HG02840 (cell line): ENCODE results near the gene SLC25A5.
"Not testable (repeated sequence)": the region's sequence is repeated elsewhere in the genome, so short reads cannot be mapped to it uniquely, and the experiment has no call there.

Experiments used
- ATAC-seq: cut with Tn5 transposase; IDR thresholded peaks from one replicate; pipeline ENCODE4 v1.9.1; 2021; ENCODE audit warnings: mild to moderate bottlenecking, moderate library complexity, moderate number of reproducible peaks; ENCODE audit not compliant: unreplicated experiment, low FRiP score

Gene SLC25A5

DNA sequence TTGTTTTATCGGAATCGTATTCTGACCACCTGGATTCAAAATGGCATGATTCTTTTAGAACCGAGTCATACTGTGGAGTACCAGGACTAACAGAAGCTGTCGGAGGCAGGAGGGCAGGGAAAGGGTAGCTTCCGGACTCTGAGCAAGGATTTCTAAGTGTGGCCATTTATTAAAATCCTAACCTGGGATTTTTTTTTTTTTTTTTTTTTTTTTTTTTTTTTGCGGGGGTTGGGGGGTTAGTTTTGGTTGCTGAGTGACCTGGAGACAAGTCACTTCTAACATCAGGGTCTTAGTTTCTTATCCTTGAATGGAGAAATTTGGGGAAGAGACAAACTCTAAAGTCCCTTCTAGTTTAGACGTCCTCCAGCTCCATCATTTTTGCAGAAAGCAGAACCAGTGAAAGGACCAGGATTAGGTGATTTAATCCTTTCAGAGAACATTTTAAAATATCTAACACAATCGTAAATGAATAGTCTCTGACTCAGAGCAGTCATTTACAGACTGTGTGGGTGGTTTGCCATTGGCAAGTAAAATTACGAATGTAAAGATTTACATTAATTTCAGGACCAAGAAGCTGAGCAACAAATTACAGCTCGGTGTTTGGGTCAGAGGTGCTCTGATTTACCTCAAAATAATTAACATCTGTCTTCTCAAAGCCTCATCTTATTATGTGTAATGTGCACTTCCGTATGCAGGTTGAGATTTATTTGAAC is 7.3 kb downstream of the SLC25A5 start:
- no peak for ATAC-seq

DNA sequence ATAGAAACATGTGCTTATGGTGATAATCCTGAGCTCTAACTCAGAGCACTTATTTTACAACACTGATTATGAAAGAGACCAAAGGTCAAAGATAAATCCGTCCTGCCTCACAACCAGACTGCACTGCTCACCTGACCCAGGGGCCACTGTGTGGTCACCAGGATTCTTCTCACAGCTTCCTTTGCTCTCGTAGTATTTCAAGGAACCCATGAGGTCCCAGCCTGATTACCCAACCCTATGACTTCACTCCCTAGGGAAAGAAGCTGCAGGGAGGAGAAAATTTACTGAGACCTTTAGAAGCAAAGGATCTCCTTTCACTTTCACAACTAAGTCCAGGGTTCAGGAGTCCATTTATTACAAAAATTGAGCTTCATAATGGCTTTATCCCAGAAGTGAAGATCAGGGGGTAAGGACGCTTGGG is 9.6 kb downstream of the SLC25A5 start:
- no peak for ATAC-seq

DNA sequence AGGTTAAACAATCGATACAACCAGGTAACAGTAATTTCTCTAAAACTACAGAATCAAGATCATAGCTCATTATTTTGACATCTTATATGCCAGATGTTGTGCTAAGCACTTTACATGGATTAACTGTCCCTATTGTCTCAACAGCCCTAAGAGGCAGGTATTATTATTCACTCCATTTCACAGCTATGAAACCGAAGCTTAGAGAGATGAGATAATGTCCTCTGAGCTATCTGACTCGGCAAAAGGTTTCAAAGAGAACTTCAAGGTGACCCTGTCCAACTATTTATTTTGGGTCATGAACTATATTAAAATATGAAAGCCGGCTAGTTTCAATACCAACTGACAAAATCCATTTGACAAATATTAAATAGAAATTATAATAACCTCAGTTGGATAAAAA is 10.3 kb downstream of the SLC25A5 start:
- no peak for ATAC-seq

DNA sequence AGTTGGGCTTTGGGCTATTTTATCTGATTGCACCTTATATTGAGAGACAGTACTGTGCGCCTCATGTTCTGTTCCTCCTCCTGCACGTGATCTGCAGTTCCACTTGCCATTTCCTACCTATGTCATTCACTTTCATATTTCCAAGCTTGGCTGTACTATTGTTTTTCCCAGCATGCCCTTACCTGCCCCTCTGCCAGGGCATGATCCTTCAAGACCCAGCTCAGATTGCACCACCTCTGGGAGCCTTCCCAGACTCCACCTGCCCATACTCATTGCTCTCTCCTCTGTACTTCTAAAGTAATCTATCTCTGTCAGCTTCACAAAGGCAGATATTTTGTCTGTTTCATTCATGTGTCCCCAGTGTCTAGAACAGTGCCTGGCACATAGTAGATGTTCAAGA is 11.6 kb downstream of the SLC25A5 start:
- no peak for ATAC-seq

DNA sequence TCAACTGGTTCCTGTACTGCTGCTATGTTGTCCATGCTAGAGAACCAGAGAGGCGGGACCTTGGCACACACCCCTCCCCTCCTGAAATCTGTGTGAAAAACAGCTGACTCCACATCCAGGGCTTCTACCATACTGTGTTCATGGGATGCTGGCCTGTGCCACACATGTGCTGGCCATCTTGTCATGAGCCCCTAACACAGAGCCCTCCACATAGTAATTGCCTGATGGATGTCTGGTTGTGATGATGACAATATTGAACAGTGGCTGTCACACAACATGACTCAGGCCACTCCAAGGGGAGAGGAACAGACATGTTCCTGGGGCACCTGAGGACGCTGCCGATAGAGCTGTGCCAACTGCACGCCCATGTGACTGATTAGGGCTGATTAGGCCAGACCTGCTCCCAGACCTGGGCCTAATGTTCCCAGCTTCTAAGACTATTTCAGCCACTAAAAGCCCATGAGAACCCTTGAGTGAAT is 13.1 kb downstream of the SLC25A5 start:
- no peak for ATAC-seq

DNA sequence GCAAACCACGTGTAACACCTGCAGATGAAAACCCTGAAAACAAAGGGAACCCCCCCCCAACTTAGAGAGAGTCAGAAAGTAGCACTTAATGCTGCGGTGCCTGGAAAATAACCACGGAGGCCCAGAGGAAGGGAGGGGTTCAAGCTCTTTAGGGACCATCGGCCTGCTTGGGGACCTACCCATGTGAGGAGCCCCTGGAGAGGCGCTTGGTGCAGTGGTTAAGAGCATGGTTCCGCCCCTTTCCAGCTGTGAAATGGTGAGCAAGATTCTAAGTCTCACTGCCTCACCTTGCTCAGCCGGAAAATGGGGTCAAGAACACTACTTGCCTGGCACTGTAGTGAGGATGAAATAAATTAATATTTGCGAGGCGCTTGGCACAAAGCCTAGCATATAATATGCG is 13.8 kb downstream of the SLC25A5 start:
- no peak for ATAC-seq

DNA sequence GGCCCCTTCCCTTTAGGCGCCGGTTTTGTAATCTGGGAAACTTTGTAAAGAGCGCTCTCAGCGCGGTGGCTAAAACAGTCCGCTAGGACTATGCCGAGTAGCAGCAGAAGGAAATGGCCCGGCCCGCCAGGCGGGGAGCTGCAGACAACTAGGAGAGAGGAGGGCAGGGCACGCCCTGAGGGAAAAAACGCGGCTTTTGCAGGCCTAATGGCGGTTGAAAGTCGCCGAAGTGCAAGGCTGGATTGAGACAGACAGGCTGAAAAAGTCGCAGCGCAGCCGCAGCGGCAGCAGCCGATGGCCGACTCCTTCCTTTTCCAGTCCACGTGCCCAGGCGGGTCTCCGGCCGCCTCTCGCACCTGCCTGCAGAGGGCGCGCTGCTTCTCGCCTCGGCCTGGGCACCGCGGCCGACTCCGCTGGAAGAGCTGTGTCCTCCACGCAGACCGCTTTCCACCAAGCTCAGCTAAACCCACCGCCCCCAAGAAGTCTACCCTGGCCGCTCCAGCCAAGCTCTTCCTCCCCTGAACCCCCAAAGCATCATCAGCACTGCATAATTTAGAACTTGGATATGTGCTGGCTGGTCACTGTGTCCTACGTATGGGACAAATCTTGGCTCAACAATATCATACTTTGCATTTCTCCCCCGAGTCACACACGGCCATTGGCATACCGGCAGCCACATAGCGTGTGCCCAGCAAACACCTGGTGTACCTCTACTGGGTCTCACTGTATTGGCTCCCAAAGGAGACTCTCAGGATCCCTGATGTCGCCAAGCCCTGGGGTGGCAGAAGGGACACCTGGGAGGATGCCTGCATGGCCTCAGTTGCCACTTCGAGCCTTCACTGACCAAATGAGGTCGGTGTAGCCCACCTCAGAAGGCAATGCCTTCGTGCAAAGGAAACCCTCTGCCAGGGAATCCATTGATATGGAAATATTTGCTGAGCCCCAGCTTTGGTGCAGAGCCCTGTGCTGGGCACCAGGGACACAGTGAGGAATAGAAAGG is 14.5 kb downstream of the SLC25A5 start:
- peak; percentile 76 for ATAC-seq

DNA sequence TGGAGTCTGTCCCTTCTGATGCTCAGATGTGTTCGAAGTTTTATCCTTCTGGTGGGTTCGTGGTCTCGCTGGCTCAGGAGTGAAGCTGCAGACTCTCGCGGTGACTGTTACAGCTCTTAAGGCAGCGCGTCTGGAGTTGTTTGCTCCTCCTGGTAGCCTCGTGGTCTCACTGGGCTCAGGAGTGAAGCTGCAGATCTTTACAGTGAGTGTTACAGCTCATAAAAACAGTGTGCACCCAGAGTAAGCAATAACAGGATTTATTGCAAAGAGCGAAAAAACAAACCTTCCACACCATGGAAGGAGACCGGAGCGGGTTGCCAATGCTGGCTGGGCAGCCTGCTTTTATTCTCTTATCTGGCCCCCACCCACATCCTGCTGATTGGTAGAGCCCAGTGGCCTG is 18.5 kb downstream of the SLC25A5 start:
- no peak for ATAC-seq

DNA sequence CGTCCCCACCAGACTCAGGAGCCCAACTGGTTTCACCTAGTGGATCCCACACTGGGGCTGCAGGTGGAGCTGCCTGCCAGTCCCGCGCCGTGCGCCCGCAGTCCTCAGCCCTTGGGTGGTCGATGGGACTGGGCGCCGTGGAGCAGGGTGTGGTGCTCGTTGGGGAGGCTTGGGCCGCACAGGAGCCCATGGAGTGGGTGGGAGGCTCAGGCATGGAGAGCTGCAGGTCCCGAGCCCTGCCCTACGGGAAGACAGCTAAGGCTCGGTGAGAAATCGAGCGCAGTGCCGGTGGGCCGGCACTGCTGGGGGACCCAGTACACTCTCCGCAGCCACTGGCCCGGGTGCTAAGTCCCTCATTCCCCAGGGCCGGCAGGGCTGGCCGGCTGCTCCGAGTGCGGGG is 19.5 kb downstream of the SLC25A5 start:
- not testable (repeated sequence) for ATAC-seq

DNA sequence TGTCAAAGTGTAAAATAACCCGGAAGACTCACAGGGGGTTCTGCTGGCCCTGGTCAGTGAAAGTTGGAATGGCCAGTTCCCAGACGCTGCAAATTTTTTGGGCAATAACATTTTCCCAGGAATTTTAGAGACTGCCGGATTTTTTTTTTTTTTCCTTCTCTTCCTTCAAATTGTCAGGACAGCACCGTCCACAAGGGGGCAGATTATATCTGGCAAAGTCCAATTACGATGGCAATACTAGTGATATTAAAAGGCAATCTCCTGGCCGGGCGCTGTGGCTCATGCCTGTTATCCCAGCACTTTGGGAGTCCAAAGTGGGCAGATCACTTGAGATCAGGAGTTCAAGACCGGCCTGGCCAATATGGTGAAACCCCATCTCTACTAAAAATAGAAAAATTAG is 20.5 kb downstream of the SLC25A5 start:
- ATAC-seq, result no peak

DNA sequence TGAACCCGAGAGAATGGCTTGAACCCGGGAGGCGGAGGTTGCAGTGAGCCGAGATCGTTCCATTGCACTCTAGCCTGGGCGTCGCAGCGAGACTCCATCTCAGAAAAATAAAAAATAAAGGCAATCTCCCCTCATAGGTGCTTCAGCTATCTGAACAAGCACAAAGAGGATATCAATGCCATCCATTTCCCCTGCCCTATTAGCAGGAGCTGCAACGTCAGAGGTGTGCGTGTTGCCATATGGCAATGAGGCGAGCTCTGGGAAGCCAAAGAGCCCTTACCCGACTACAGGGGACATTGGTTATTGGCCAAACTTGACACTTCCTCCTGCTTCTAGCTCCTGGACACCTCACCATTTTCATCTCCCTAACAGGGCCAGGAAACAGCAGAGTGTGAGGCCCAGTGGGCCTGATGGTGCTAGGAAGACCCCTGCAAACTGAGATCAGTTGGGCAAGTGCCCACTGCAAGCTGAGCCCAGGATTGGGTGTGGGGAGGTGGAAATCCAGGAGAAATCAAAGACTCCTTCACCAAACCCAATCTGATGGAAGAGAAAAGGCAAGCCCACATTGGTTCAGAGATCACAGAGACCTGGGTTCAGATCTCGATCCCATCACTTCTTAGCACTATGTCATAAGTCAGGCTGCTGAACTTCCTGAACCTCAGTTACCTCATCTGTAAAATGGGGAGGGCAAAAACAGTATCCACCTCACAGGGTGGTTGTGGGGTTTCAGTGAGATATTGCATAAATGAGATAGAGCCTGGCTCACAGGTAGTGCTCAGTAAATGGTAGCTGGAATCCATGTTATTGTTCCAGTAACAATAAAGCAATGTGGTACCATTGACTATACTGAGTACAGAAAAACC is 21.2 kb downstream of the SLC25A5 start:
- no peak for ATAC-seq

DNA sequence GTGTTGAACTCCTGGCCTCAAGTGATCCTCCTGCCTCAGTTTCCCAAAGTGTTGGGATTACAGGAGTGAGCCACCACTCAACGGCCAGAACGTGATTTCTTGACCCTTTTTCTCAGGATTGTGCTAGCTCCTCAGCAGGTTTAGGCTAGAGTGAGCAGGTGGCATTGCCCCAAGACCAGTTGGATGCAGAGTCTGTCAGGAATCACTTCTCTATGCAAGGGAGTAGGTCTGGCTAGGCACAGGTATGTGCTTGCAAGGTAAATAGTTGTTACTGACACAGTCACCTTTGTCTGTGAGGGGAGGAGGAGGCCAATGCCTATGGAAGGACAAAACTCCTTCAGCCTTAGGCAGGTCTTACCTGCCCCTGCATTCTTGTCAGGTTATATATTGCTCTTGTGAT is 24.2 kb downstream of the SLC25A5 start:
- ATAC-seq, result no peak

DNA sequence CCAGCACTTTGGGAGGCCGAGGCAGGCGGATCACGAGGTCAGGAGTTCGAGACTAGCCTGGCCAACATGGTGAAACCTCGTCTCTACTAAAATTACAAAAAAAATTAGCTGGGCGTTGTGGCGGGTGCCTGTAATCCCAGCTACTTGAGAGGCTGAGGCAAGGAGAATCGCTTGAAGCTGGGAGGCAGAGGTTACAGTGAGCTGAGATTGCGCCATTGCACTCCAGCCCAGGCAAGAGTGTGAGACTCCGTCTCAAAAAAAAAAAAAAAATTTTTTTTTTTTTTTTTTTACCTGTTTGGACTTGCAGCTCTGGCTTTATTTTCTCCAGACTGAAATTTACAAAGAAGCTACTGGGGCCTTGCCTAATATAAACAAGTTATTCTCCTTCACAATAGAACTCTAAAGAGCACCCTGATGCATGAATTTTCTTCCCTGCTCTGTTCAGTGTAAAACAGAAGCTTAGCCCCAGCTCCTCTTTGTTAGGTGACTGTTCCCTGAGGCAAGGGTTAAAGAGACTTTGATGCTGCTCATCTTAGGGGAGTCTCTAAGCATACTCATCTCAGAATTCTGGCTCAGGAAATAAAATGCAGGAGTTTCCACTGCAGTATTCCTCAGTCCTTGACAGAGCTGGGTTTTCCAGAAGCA is 25.7 kb downstream of the SLC25A5 start:
- not testable (repeated sequence) for ATAC-seq

DNA sequence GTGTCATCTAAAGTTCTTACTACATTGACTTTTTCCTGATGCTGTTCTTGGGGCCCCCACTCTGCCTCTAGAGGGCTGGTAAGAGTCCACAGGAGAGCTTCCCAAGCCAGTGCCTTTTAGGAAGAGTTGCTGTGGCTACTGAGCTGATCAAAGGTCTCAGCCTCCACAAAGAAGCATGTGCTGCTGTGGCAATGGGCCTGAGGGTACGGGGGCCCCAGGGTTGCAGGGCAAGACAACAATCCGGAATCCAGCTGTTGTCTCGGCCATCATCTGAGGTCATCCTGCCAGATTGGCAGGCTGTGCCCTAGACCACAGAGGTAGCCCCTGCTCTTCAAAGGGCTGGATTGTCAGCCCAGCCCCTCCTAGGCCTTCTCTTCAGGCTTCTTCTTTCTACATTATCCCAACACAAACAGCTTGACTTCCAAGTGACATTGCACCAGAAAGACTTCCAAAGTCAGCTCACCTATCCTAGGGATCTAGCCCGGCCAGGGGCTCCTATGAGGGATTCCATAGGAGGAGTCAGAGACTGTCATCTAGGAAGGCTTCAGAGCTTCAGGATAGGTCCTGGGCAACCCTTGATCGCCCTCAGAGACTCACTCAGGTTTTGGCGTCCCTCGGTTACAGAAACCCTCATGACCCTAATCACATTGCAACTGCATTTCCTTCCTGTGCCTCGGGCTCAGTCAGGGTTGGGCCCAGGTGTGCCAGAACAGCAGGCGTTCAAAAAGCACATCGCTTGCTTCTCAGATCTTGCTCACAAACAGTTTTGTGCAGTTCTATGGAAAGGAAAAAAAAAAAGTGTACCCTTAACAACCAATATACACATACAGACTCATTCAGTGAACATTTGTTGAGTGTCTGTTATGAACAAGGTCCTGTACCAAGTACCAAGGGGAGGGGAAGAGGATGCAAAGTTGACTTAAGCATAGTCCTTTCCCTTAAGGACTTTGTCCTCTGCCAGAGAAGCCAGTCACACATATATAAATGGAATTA is 27.8 kb downstream of the SLC25A5 start:
- ATAC-seq, result no peak

DNA sequence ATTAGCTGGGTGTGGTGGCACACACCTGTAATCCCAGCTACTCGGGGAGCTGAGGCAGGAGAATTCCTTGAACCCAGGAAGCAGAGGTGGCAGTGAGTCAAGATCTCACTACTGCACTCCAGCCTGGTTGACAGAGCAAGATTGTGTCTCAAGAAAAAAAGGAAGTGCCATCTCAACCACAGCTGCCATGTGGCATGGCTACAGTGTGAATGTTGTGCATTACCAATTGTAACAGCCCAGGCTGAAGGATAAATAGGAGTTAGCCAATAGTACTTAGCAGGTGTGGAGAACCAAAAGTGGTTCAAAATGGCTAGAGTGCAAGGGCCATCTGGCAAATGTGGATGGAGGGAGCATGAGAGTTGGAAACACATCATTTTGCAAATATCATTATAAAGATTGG is 28.9 kb downstream of the SLC25A5 start:
- no peak for ATAC-seq

DNA sequence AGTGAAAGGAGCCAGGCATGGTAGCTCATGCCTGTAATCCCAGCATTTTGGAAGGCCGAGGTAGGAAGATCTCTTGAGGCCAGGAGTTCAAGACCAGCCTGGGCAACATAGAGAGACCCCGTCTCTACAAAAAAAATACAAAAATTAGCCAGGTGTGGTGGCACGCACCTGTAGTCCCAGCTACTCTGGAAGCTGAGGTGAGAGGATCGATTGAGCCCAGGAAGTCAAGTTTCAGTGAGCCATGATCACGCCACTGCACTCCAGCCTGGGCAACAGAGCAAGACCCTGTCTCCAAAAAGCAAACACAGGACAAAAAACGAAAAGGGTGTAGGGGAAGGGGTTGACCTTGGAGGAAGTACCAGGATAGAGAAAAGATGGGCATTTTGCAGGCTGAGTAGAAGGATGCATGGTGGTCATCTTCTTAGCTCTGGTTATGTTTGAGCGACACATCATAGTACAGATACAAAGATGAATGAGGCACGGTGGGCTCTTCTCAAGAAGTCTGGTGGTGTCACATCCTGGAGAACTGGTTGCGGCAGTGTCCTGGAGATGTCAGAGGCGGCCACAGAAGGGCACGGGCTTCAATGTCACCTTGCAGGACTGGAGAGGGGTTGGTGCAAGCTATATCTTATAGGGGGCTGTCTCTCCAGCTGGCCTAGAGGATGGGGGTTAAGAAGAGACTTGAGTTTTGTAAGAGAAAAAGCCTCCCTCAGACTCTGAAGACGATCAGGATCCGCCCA is 32.0 kb downstream of the SLC25A5 start:
- no peak for ATAC-seq

DNA sequence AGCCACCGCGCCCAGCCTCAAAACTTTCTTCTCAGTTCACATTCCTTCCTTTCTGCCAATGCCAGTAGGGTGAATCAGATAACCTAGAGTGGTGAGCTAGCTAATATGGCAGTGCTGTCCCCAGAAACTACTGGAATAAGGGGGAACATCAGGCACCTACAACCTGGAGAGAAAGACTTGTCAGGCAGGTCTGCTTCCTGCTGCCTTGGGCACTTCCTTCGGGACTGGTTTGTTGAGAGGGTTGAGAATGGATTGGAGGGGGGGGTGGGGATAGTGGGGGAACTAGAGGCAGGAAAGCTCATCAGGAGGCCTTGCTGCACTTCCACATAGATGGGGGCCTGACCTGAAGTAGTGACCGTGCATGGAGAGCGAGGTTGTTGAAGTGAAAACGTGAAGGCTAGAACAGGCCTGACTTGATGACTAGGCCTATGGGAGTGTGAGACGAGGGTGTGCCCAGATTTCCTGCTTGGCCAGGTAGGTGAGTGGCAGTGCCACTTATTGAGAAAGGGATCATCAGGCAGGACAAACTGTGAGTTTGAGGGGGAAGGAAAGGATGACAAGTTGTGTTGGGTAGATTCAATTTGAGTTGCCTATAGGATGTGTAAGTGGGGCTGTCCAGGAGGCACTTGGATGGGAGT is 33.4 kb downstream of the SLC25A5 start:
- ATAC-seq, result no peak
